NCI-H1417 (cell line): Measurements from ENCODE around the gene PPP2R5B.
"Not testable (repeated sequence)": the region's sequence is repeated elsewhere in the genome, so short reads cannot be mapped to it uniquely, and the experiment has no call there.

Experiments
- DNase-seq, 3 experiments: peaks; one replicate each; lab custom pipeline; 2025; lab: John Stamatoyannopoulos, UW

The PPP2R5B gene

DNA sequence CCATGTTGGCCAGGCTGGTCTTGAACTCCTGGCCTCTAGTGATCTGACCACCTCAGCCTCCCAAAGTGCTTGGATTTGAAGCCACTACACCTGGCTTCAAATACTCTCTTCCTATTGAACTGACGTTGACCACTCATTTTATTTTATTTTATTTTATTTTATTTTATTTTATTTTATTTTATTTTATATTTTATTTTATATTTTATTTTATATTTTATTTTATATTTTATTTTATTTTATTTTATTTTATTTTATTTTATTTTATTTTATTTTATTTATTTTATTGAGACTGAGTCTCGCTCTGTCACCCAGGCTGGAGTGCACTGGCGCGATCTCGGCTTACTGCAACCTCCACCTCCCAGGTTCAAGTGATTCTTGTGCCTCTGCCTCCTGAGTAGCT, 58.9 kb downstream of the PPP2R5B start:
- not testable (repeated sequence) for DNase-seq
